Fibroblast of villous mesenchyme (primary cell): ENCODE data around the gene ERC1. TPM values are rescaled to one million over a fixed set of nuclear protein-coding genes. Genes with fewer than 3 reads are reported as not detected.

ENCODE experiments used
- DNase-seq: peaks from one replicate; pipeline ENCODE4 v3.0.0-alpha.2; 2010; ENCODE audit warnings: low read depth
- H3K4me3 ChIP-seq: 2 replicates; pipeline ENCODE4 v1.5.1; 2011; ENCODE audit warnings: low read depth, mild to moderate bottlenecking, low read length
- total RNA-seq: library from RNA; depleted of rRNA; stranded (reverse); fragments of >200 nt; gene quantifications from 2 replicates; pipeline ENCODE4 v1.2.3, GENCODE V29; 2012
- TF ChIP-seq, protein P1 (sequence below): IDR thresholded peaks from 2 replicates; pipeline ENCODE4 v1.5.1; 2012; ENCODE audit warnings: low read depth, mild to moderate bottlenecking, low read length; ENCODE audit not compliant: insufficient read depth

ERC1 gene
- total RNA-seq, 1 donor = 49.7 TPM

DNA sequence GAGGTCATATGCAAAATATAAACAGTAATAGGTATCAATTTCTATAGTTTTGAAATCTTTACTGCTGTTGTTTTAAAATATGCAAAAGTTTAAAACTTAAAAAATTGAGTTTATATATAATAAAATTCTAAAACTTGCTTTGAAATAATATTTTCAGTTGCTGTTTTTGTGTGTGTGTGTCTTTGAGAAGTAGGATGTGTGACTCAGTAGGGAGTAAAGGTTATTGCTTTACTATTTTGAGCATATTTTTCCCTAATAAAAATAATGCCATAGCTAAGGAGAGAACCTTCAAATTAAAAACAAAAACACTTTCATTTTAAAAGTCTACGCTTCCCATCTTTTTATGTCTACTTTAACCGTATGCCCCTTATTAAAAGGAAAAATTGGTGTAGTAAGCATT lies 365.3 kb downstream of the ERC1 start:
- no peak for DNase-seq
- H3K4me3 ChIP-seq = no peak overlapping the region
- TF ChIP-seq, protein P1, sequence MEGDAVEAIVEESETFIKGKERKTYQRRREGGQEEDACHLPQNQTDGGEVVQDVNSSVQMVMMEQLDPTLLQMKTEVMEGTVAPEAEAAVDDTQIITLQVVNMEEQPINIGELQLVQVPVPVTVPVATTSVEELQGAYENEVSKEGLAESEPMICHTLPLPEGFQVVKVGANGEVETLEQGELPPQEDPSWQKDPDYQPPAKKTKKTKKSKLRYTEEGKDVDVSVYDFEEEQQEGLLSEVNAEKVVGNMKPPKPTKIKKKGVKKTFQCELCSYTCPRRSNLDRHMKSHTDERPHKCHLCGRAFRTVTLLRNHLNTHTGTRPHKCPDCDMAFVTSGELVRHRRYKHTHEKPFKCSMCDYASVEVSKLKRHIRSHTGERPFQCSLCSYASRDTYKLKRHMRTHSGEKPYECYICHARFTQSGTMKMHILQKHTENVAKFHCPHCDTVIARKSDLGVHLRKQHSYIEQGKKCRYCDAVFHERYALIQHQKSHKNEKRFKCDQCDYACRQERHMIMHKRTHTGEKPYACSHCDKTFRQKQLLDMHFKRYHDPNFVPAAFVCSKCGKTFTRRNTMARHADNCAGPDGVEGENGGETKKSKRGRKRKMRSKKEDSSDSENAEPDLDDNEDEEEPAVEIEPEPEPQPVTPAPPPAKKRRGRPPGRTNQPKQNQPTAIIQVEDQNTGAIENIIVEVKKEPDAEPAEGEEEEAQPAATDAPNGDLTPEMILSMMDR = no peak

DNA sequence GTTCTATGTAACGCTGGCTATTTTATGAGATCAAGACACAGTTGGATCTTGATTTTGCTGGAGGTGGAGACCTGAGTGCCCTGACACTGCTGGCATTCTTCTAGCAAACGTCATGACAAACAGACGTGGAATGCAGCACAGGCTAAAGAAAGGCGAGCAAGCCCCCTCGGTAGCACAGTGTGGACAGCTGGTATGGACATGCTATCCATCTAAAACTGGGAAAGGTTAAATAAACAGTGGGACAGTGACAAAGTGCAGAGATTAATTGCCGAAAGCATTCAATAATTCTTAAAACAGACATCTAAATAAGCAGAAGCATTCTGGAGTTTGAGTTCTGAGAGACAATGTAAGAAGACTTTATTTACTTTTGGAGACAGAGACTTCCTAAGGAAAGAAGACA lies 366.1 kb downstream of the ERC1 start:
- TF ChIP-seq, protein P1 = no peak
- peak; percentile 42 for DNase-seq

DNA sequence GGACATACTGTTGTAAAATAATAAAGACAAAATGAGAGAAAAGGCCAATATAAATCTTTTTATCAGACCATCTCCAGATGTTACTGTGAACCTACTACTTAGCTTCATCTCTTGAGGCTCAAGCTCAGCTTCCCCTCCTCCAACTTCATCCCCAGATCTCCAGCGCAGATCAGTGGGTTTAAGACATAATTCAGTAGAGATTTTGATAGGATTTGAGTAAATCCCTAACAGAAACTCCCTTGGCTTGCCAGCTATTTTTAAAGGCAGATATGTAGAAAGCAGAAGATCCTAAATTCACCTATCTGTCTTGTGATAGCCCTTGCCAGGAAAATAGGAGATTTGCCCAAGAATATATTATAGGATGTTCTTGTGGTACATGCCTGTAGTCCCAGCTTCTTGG lies 366.7 kb downstream of the ERC1 start:
- DNase-seq = no peak
- TF ChIP-seq, protein P1 = no peak
- no peak overlapping the region for H3K4me3 ChIP-seq

More for the DNA sequence above, 366.1 kb downstream of the ERC1 start:
- no peak overlapping the region for H3K4me3 ChIP-seq

DNA sequence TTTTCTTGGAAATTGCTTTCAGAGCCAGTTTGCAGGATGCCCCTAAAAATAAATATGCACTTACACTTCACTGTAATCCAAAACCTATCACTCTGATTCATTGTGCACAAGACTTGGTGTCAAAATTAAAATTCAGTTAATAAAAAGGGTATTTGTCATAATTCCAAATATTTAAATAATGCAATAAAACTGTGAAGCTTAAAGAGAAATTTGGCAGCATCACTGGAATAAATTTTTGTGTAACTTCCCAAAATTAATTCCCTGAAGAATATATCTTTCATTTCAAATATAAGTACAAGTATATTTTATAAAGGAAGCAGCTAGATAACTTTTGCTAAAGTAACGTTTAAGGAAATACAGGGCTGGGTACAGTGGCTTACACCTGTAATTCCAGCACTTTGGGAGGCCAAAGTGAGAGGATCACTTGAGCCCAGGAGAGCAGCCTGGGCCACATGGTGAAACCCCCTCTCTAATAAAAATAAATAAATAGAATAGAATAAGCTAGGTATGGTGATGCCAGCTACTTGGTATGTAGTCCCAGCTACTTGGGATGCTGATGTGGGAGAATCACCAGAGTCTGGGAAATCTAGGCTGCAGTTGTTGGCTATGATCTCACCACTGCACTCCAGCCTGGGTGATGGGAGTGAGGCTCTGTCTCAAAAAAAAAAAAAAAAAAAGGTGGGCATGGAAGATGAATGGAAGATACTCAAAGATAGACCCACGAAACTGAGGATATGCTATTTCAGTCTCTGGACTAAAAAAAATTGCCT lies 369.6 kb downstream of the ERC1 start:
- no peak for DNase-seq

DNA sequence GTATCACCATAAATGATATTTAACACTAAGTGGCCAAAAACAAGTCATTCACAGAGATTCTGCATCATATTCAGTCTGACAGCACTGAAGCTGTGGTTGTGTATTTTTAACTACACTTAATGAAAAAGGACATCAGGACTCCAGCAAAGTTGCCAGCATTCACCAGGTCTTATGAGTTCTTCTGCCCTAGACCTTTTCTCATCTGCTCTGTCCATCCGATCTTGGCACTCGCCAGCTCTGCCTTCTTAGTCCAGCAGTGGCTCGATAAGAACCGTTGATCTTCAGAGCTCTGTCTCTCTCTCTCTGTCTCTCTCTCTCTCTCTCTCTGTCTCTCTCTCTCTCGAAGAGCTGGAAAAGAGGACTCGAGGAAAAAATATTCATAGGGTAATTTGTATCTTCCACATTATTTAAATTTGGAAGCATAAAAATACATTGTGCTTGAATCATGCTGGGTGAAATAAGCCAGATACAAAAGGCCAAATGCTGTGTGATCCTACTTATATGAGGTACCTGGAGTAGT lies 371.2 kb downstream of the ERC1 start:
- no peak for DNase-seq
- H3K4me3 ChIP-seq = no peak overlapping the region
- TF ChIP-seq, protein P1 = no peak

More for the DNA sequence above, 369.6 kb downstream of the ERC1 start:
- H3K4me3 ChIP-seq = no peak overlapping the region
- TF ChIP-seq, protein P1 = no peak

DNA sequence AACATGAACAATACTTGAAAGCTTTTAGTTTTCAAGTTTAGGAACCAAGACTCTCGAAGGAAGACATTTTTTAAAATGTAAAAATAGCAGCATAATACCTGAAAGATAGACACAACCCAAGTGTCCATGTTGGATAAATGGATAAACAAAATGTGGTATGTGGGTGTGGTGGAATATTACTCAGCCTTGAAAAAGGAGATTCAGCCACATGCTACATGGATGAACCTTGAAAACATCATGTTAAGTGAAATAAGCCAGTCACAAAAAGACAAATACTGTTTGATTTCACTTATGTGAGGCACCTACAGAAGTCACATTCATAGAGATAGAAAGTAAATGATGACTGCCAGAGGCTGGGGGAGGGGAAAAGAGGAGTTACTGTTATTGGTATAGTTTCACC lies 374.7 kb downstream of the ERC1 start:
- no peak overlapping the region for H3K4me3 ChIP-seq
- no peak for DNase-seq
- TF ChIP-seq, protein P1 = no peak
